Effector CD8-positive, alpha-beta T cell (primary cell): Measurements from ENCODE around the gene MYO16.

ENCODE experiments used
- DNase-seq: peaks from one replicate; lab custom pipeline; 2025; lab: John Stamatoyannopoulos, UW

The MYO16 gene

DNA sequence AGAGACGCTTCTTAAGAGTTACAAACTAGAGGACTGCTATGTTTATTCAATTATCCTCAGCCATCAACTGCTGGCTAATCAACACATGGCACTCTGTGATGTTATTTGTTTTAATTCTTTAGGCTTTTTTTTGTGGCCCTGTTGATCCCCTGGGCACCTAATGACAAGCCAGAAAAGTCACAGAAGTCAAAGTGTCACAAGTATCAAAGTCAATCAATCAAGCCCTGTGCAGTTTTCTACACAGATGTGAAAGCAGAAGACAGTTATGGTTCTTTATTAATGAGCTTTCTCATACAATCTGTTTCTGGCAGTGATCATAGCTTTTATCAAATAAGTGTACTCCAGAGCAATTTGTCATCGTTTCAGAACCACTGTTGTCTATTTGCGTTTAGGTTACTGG, 34.3 kb downstream of the MYO16 start:
- DNase-seq, result no peak

DNA sequence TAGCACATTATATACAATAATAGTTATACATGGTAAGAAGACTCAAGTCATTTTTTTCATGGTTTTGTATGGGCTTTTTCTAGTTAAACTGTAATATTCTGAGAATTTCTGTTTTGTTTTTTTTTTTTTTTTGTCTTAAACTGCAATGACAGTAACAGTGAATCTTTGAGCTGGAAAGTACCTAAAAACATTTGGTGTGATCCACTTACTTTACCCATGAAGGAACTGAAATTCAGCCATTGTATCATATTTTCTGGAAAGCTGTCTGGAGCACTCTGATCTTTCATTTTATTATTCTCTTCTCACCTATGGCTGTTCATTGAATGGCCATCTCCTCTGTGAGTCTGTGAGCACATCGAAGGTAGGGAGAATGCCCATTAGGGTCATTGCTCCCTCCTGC, 37.8 kb downstream of the MYO16 start:
- no peak for DNase-seq

DNA sequence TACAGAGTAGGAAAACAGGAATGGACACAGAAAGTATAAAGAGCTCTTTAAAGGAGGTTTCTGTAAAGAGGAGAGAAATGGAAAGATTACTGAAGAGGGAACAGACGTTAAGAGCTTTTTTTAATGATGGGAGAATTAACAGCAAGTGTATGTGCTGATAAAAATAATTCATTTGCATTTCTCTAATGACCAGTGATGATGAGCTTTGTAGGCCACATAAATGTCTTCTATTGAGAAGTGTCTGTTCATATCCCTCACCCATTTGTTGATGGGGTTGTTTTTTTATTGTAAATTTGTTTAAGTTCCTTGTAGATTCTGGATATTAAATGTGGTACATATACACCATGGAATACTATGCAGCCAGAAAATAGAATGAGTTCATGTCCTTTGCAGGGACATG, 40.0 kb downstream of the MYO16 start:
- no peak for DNase-seq

DNA sequence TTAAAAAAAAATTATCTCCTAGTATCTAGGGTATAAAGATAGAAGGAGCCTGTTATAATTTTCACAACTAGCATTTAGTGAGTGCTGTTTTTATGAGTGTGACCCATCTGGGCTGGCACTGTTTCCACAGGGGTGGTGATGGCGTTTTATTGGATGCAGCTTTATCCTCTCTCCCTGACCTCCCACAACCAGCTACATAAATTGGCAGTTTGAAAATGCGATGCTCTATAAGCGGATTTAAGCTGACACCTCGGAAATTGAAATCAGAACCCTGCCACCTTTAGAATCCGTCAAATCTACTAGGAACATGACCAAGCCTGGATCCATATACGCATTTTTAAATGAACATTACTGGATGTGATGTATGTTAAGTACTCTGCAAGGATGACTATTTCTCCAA, 44.9 kb downstream of the MYO16 start:
- DNase-seq, result no peak

DNA sequence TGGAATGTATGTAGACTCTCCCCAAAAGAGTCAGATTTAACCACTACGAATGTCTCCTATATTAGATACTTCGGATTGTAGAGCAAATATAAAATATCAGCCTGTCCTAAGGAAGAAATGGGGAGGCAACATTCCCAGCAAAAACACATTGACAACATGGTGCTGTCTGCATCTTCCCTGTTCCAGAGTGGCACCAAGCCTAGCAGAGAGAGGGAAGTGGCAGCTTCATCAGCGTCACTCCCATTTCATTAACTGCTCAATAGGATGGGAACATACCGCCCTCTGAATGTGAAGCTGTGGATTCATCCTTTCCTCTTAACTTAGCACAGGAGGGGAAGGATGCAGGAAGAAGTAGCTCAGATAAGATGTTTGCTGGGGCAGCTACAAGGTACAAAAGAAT, 45.4 kb downstream of the MYO16 start:
- no peak for DNase-seq

DNA sequence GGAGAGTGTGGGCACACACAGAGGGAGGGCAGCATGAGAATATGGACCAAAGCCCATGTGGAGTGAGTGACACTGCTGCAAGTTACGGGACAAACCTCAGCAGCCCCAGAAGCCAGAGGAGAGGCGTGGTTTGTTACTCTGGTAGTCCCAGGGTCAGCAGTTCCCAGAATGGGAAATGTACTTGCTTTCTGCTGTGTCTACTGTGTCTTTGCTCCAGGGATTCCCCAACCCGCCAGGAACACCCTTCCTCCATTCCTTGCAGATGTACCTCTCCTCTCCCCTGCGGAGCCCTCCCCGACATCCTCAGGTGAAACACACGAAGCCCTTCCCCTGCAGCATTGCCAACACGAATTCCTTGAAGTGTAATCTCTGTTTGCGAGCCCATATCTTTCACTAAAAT, 47.2 kb downstream of the MYO16 start:
- DNase-seq, result no peak

DNA sequence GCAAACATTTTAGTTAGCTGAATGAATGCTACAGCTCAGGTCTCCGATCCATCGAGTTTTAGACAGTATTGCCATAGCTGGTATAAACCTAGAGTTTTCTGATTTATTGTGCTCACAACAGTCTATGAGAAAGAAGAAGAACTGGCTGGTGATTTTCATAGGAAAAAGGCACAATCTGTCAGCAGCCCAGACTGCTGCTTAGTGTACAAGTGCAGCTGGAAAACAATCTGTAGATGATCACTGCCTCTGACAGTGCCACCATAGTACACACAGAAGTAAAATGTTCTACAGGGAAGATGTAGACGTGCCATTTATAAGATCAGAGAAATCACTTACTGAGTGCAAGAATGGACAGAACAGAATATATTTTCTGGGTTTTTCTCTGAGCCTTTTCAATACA, 48.4 kb downstream of the MYO16 start:
- no peak for DNase-seq

DNA sequence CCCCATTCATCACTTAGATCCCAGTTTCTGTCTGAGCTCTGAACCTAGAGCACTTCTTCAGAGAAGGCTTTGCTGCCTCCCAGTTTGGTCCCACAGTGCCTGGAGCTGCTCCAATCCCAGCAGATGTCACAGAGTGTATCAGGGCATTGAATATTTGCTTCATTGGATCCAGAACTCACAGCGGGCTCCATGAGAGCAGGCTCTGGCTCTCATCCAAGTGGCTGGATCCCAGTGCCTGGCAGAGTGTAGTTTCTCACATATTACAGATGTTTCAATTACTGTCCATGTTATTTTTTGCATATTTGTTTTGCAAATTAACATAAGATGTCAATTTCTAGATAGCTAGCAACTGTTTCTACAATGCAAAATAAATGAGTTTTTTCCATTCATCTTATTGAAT, 50.6 kb downstream of the MYO16 start:
- no peak for DNase-seq

DNA sequence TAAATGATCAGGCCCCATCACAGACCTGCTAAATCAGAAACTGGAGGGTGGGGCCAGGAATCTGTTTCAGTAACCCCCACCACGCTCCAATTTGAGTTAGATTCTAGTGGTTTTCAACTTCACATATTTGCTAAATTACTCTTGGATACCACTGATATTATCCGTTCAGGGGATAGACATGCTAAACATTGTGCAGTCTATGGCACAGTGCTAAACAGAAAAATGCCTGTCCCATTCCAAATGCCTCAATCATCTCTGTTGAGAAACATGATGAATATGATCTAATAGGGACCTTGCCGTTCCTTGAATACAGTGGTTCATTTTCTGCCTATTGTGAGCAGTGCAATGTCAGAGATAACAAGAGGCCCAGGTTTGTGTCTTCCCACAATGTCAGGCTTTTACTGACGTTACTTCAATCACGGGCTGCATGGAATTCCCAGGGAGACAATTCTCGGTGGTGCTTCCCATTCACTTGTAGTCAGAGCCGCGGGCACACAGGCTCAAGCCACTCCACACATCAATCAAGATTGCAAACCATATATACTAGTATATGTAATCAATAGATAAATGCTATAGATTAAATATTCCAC, 52.7 kb downstream of the MYO16 start:
- no peak for DNase-seq

DNA sequence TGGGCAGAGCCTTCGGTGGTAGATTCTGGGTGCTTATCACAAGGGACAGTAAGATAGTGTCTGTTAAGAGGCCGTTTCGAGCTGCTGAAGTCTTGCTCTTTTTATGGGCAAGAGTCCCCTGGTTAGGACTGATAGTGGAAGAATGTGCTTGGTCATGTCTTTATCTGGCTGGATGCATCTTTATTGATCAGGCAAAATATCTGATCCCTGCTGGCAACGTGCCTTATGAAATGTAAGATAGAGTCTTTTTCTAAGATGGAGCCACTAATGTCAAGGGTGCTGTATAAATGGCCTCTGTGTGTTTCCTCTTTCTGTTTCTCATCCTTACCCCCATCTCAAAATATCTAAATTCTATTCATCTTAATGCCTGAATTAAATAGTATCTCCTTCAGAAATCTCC, 53.3 kb downstream of the MYO16 start:
- no peak for DNase-seq

DNA sequence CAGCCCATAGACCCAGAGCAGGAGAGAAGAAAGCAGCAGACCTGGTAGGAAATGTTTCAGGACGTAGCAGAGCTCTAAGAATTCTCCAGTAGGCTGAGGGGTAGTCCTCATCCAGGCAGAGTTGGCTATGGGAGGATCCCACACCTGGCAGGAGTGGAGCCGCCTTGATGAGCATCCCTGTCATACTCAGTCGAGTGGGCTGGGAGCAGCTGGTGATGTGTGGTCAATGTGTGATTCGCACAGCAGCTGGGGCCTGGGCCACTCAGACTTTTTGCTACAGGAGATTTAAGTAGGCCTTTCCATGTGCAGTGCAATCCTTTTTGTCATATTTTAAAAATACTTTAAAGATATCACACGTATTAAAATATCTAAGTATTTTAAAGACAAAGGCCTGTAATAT, 56.6 kb downstream of the MYO16 start:
- DNase-seq, result no peak

DNA sequence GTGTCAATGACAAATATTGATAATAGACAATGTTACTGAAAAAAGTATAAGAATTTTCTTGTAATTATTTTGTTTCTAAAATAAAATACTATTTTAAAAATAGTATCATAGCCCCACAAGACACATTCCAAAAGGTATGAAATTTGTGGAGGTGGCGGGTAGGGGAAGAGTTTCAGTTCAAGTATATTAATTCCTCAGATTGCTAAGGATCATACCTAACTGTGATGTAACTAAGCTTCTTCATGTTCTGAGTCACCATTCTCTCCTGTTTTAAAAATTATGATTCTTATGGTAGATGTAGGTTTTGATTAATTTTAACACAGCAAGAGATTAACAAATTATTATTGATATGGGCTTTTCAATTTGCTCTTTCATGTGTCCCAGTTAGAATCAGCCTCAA, 61.3 kb downstream of the MYO16 start:
- no peak for DNase-seq

DNA sequence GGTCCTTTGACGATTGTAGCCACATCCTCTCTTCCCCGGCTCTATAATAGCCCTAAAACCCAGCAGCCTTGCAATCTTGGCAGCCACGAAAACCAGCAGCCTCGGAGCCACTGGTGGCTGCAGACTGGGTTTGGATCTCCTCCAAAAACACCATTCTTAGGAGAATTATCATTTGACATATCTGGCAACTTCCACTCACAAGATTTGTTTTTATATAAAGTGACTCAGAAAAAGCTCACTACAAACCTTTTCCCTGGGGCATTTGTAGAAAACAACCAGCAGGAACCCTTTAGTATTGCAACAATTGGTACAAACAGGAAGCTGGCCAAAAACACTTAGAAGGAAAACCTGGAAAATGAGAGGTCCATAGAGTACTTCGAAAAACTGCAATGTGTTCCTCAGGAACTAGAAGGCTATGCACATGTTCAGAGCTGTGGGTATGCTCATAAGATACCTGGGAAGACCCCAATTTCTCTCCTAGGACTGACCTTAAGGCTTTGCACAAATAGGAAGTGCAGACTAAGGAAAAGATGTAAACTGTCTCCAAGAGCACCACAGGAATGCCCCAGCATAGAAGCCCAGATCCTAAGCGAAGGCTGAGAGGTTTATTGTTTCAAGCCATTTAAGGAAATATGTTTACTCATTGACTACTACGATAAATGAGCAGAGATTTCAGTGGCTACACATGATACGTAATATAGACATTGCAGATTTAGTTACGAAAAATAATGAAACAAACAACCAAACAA, 71.2 kb downstream of the MYO16 start:
- no peak for DNase-seq

DNA sequence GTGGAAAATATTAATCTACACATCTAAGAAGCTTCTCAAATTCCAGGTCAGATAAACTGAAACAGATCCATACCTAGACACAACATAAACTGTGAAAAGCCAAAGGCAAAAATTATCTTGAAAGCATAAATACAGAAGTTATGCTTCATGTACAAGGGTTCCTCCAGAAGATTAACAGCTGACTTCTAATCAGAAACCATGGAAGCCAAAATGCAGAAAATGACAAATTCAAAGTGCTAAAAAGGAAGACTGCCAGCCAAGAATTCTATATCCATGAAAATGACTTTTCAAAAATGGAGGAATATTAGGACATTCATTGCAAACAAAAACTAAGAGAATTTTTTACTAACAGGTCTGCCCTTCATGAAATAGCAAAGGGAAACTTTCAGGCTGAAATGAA, 72.8 kb downstream of the MYO16 start:
- no peak for DNase-seq

DNA sequence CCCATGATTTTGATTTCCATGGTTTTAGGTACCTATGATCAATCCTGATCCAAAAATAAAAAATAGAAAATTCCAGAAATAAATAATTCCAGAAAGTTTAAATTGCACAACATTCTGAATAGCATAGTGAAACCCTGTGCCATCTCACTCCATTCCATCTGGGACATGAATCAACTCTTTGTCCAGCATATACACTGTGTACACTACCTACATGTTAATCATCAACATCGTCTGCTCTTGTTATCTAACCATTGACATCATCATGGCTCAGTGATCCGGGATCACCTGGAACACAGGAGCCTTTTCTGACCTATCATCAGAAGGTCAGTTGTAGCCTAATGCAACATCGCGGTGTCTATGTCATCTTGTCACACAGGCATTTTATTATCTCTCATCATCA, 75.6 kb downstream of the MYO16 start:
- DNase-seq, result no peak

DNA sequence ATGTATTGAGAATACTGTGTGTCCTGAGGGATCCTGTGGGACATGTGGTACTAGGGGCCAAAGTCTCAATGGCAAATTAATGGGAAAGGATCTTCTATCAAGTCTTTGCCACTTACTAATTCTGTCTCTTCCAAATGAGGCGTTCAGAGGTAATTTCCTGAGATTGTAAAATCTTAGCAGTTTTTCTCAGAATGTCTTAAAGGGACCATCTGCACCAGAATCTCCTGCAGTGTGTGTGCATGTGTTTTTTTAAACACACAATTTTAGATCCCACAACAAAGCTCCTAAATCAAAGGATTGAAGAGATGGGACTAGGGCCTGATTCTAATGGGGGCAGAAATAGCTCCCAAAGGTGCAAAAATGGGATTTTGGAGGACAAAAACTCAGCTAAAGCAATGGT, 78.2 kb downstream of the MYO16 start:
- DNase-seq, result no peak

DNA sequence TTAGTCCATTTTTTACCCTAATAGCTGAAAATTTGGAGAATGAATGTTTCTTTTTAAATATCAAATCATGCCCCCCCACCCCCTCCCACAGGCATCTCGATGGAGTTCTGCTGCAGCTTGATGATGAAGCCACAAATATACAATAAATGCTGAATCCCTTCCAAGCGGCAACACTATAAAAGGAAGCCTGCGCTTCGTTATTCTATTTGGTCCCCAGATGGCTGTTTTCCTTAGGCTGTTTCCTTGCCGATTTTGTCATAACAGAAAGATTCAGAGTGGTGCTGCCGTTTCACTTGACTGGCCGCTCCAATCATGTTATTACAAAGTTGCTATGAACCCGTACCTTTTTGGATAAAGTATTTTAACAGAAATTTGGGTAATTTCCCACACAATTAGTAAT, 79.5 kb downstream of the MYO16 start:
- no peak for DNase-seq

DNA sequence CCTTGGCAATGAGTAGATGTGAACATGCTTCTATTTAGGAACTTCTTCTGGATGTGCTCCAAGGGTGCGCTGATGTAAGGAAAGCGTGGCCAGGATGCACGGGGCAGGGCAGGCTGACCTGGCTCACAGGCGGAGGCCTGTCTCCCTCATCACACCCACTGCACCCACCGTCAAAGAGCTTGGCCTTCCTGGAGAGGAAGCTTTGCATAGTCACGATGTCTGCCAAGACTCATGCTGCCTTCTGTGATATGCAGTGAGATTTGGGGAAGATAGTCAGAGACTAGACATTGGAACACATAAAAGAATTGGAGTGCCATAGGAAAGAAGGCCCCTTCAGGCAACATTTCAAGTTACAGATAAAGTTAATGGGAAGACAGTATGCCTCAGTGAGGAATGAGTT, 82.0 kb downstream of the MYO16 start:
- DNase-seq, result no peak

DNA sequence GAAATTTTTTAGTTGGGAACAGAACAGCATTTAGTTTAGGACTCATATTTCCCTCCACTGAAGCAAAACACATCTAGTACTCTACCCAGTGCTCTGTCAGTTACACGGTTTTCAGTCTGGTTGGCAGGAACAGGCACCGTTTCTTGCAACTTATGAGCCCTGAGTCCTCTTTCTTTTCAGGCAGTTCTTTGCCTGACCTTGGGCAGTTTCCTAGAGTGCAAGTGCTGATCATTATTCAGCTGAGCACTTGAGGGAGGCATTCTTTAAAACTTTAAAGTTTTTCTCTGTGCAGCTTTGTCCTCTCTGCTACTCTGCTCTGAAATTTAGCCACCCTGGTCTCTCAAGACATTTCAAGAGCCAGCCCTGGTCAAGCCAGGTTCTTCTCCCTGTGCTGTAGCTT, 96.1 kb downstream of the MYO16 start:
- no peak for DNase-seq

DNA sequence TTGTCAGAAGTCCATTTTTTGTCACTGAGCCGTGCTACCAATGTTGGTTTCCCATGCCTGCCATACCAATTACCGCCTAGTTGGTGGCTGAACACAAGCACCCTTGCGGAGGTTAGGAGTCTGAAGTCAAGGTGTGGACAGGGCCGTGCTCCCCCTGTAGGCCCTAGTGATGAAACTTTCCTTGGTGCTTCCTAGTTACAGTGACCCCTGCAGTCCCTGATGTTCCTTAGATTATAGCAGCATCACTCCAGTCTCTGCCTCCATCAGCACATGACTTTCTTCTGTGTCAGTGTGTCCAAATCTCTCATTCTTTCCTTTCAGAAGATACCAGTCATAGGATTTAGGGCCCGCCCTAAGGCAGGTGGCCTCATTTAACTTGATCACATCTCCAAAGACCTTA, 99.0 kb downstream of the MYO16 start:
- no peak for DNase-seq

DNA sequence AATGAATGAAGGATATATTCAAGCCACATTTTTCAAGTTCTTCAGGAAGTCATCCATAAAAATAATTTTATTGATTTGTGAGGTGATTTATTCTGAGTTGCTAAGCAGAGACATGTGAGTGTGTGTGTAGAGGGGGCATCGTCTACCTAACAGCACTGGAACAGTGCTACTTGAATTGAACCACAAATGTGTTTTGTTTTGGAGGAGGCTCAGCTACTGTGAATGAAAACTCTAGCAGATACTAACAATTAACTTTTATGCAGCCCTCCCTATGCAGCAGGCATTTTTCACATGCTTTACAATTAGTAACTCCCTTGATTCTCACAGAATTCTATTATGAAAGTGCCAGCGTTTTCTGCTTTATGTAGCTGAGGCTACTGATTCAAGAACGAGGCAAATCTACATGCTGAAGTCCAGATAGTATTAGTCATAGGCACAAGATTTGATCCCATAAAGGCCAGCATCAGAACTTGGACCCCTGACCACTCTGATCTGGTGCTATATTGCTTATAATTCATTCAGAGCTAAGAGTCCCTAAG, 103.7 kb downstream of the MYO16 start:
- no peak for DNase-seq

DNA sequence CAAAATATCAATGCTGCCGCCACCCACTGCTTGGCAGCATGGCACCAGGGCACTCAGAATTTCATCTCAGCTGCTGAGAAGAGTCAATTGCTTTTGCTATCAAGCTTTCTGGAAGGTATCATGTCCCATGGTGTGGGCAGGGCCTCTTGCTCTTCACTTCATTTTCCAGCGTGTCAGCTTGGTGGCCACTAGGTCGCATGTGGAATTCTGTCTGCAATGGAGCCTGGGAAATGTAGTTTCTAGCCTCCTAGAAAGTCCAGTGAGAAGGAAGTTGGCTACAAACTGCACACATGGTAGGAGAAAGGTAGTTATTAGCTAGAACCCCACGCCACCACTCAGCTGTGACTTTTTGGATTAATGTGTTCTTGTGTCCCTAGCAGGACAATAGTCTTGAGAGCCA, 105.3 kb downstream of the MYO16 start:
- no peak for DNase-seq

DNA sequence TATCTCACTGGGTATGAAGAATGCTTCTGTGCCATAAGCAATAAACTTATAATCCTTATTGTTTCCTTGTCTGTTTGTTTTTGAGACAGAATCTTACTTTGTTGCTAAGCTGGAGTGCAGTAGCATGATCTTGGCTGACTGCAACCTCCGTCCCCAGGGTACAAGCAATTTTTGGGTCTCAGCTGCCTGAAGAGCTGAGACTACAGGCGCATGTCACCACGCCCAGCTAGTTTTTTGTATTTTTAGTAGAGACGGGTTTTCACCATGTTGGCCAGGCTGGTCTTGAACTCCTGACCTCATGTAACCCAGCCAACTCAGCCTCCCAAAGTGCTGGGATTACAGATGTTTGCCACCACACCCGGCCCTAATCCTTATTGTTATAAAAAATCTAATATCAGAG, 112.5 kb downstream of the MYO16 start:
- no peak for DNase-seq
